Tibial nerve (tissue), 4 donors: Measurements from ENCODE around the gene DRAM1. TPM values are rescaled to one million over a fixed set of nuclear protein-coding genes. Genes with fewer than 3 reads are reported as not detected.
A peak's percentile ranks its signal among the peaks of the same experiment; 100 is the strongest.

Source experiments
- DNase-seq, 2 donors: peaks; one replicate each; pipeline ENCODE4 v3.0.0-alpha.2; 2019; ENCODE audit warnings: low spot score in 2 of 2
- H3K27ac ChIP-seq, 4 donors: fragments of 200-600 bp; sonication (generic) in 3 of 4; one replicate each; pipeline ENCODE4 v1.5.1; 2017 to 2019; ENCODE audit warnings: mild to moderate bottlenecking in 1 of 4
- H3K27me3 ChIP-seq, 2 donors: fragments of 200-600 bp; sonication (generic) in 1 of 2; one replicate each; pipeline versions ENCODE4 v1.5.1 to v1.6.0; 2017 to 2019
- H3K36me3 ChIP-seq, 3 donors: fragments of 200-600 bp; sonication (generic); one replicate each; pipeline ENCODE4 v1.5.1; 2018 to 2019
- H3K4me1 ChIP-seq, 4 donors: fragments of 200-600 bp; sonication (generic) in 3 of 4; one replicate each; pipeline ENCODE4 v1.5.1; 2017 to 2019
- H3K4me3 ChIP-seq, 4 donors: fragments of 200-600 bp; sonication (generic) in 3 of 4; one replicate each; pipeline ENCODE4 v1.5.1; 2017 to 2019; ENCODE audit warnings: mild to moderate bottlenecking in 1 of 4, moderate library complexity in 1 of 4
- H3K9me3 ChIP-seq, 4 donors: fragments of 200-600 bp; sonication (generic) in 3 of 4; one replicate each; pipeline ENCODE4 v1.5.1; 2017 to 2019
- CTCF ChIP-seq, 5 experiments: fragments of 200-600 bp in 3 of 5; fragments of 450-650 bp in 2 of 5; sonication (generic) in 3 of 5; IDR thresholded peaks; one replicate each; pipeline ENCODE4 v1.5.1; 2016 to 2019; ENCODE audit warnings: antibody characterized with exemption in 5 of 5, mild to moderate bottlenecking in 3 of 5, moderate library complexity in 2 of 5
- EP300 ChIP-seq, 2 donors: sonication (generic); formaldehyde crosslinking; IDR thresholded peaks; one replicate each; pipeline ENCODE4 v1.6.1; 2017; ENCODE audit warnings: antibody characterized with exemption in 2 of 2, mild to moderate bottlenecking in 1 of 2
- POLR2A ChIP-seq, 2 donors: fragments of 450-650 bp; IDR thresholded peaks; one replicate each; pipeline ENCODE4 v1.6.1; 2017; ENCODE audit warnings: antibody characterized with exemption in 2 of 2, mild to moderate bottlenecking in 2 of 2, moderate library complexity in 2 of 2
- WGBS, 2 donors: methylation state at CpG; one replicate each; pipeline ENCODE4 v1.1.5; 2018; 5-methylcytosine and 5-hydroxymethylcytosine counted together
- total RNA-seq, 4 donors: library from RNA; depleted of rRNA; stranded (reverse); fragments of >200 nt; gene quantifications; one replicate each; pipeline ENCODE4 v1.1.0, GENCODE V29; 2016

DRAM1 gene
- total RNA-seq, 4 donors from 2014 or later: 14.4 to 23.1 (median 17.8) TPM

GRCh38 chr12:101923045-101923718 is 45.8 kb downstream of the DRAM1 start:
- peaks cover 0 to 11% (median under 1%) of the 10 kb centered on the region in 4 donors for H3K4me1 ChIP-seq
- peaks cover 0 to 27% (median 0%) of the 10 kb centered on the region in 3 donors for H3K36me3 ChIP-seq
- no peaks in the 10 kb centered on the region for H3K9me3 ChIP-seq
- H3K27me3 ChIP-seq: no peaks in the 10 kb centered on the region
- WGBS, 2 donors: 93 to 95% methylated on average over 8 of the region's 8 CpGs
- H3K4me3 ChIP-seq: no peak overlapping the region
- no peak for TF ChIP-seq CTCF (IDR thresholded peaks at IDR 0.05)
- no peak for TF ChIP-seq POLR2A (IDR thresholded peaks at IDR 0.05)
- no peak for TF ChIP-seq EP300 (IDR thresholded peaks at IDR 0.05)
- no peak overlapping the region for H3K27ac ChIP-seq
- no peak for DNase-seq

- H3K27ac ChIP-seq: peak overlapping the region in 3 of 4 donors; percentile 43 to 72 (median 72)
- H3K27me3 ChIP-seq: no peaks in the 10 kb centered on the region
- no peak overlapping the region for H3K4me3 ChIP-seq
- peaks cover 0 to 21% (median 0%) of the 10 kb centered on the region in 3 donors for H3K36me3 ChIP-seq
- no peak for DNase-seq
- WGBS, 2 donors: 80 to 81% methylated on average over 3 of the region's 3 CpGs
- no peaks in the 10 kb centered on the region for H3K9me3 ChIP-seq
- H3K4me1 ChIP-seq: peaks cover 0 to 10% (median 0%) of the 10 kb centered on the region in 4 donors
- no peak for TF ChIP-seq POLR2A (IDR thresholded peaks at IDR 0.05)
- no peak for TF ChIP-seq EP300 (IDR thresholded peaks at IDR 0.05)
- TF ChIP-seq CTCF (IDR thresholded peaks at IDR 0.05): no peak
These were observed 47.2 kb downstream of the DRAM1 start for GRCh38 chr12:101924618-101925017.

- DNase-seq: peak; percentile 40 to 77
- H3K27ac ChIP-seq: peak overlapping the region in 3 of 4 donors; percentile 43 to 83 (median 72)
- TF ChIP-seq POLR2A (IDR thresholded peaks at IDR 0.05) (no peak), EP300 (IDR thresholded peaks at IDR 0.05) (peak in 1 of 2 donors; percentile 81)
These were observed 48.0 kb downstream of the DRAM1 start for GRCh38 chr12:101925361-101925760.

GRCh38 chr12:101925935-101926334 is 48.6 kb downstream of the DRAM1 start:
- H3K36me3 ChIP-seq: peaks cover 0 to 21% (median 0%) of the 10 kb centered on the region in 3 donors
- no peaks in the 10 kb centered on the region for H3K27me3 ChIP-seq
- WGBS, 2 donors: 88 to 92% methylated on average over 6 of the region's 6 CpGs
- H3K9me3 ChIP-seq: no peaks in the 10 kb centered on the region
- no peak overlapping the region for H3K4me3 ChIP-seq
- peak overlapping the region in 3 of 4 donors; percentile 21 to 83 (median 72) for H3K27ac ChIP-seq
- no peak for DNase-seq
- H3K4me1 ChIP-seq: peaks cover 0 to 10% (median 0%) of the 10 kb centered on the region in 4 donors
- no peak for TF ChIP-seq CTCF (IDR thresholded peaks at IDR 0.05)
- TF ChIP-seq EP300 (IDR thresholded peaks at IDR 0.05): no peak
- TF ChIP-seq POLR2A (IDR thresholded peaks at IDR 0.05): no peak

More at GRCh38 chr12:101925361-101925760, 48.0 kb downstream of the DRAM1 start:
- Histone ChIP-seq H3K27me3 (no peaks in the 10 kb centered on the region), H3K4me1 (peaks cover 0 to 10% (median 0%) of the 10 kb centered on the region in 4 donors), H3K4me3 (no peak overlapping the region), H3K9me3 (no peaks in the 10 kb centered on the region), H3K36me3 (peaks cover 0 to 21% (median 0%) of the 10 kb centered on the region in 3 donors)
- WGBS, 2 donors: 55 to 66% methylated on average over 4 of the region's 4 CpGs

- no peak overlapping the region for H3K4me3 ChIP-seq
- H3K9me3 ChIP-seq: no peaks in the 10 kb centered on the region
- H3K36me3 ChIP-seq: peaks cover 0 to 17% (median 0%) of the 10 kb centered on the region in 3 donors
- peak overlapping the region in 1 of 4 donors; percentile 83 for H3K27ac ChIP-seq
- no peak for TF ChIP-seq POLR2A (IDR thresholded peaks at IDR 0.05)
- TF ChIP-seq EP300 (IDR thresholded peaks at IDR 0.05): no peak
- no peak for TF ChIP-seq CTCF (IDR thresholded peaks at IDR 0.05)
- H3K27me3 ChIP-seq: no peaks in the 10 kb centered on the region
- DNase-seq: no peak
- peaks cover 0 to 10% (median 0%) of the 10 kb centered on the region in 4 donors for H3K4me1 ChIP-seq
These were observed 49.7 kb downstream of the DRAM1 start for GRCh38 chr12:101927036-101927435.
